GM19035 (cell line): ENCODE measurements around the gene ADAMTS6.
"Not testable (repeated sequence)": the region's sequence is repeated elsewhere in the genome, so short reads cannot be mapped to it uniquely, and the experiment has no call there.

Experiments used
- ATAC-seq: cut with Tn5 transposase; IDR thresholded peaks from one replicate; pipeline ENCODE4 v1.9.1; 2021; ENCODE audit not compliant: unreplicated experiment

The ADAMTS6 gene, protein sequence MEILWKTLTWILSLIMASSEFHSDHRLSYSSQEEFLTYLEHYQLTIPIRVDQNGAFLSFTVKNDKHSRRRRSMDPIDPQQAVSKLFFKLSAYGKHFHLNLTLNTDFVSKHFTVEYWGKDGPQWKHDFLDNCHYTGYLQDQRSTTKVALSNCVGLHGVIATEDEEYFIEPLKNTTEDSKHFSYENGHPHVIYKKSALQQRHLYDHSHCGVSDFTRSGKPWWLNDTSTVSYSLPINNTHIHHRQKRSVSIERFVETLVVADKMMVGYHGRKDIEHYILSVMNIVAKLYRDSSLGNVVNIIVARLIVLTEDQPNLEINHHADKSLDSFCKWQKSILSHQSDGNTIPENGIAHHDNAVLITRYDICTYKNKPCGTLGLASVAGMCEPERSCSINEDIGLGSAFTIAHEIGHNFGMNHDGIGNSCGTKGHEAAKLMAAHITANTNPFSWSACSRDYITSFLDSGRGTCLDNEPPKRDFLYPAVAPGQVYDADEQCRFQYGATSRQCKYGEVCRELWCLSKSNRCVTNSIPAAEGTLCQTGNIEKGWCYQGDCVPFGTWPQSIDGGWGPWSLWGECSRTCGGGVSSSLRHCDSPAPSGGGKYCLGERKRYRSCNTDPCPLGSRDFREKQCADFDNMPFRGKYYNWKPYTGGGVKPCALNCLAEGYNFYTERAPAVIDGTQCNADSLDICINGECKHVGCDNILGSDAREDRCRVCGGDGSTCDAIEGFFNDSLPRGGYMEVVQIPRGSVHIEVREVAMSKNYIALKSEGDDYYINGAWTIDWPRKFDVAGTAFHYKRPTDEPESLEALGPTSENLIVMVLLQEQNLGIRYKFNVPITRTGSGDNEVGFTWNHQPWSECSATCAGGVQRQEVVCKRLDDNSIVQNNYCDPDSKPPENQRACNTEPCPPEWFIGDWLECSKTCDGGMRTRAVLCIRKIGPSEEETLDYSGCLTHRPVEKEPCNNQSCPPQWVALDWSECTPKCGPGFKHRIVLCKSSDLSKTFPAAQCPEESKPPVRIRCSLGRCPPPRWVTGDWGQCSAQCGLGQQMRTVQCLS (N-terminal part only)

GRCh38 chr5:65481635-65482295 is at the start of gene ADAMTS6:
Gene ADAMTS6, minus strand, starts transcription at chr5:65481920. Its CDS starts 8,247 bp downstream, at chr5:65473673.
- peak; percentile 80 for ATAC-seq

GRCh38 chr5:65530904-65531303 is 49.2 kb upstream of the ADAMTS6 start:
- ATAC-seq, result no peak

DNA sequence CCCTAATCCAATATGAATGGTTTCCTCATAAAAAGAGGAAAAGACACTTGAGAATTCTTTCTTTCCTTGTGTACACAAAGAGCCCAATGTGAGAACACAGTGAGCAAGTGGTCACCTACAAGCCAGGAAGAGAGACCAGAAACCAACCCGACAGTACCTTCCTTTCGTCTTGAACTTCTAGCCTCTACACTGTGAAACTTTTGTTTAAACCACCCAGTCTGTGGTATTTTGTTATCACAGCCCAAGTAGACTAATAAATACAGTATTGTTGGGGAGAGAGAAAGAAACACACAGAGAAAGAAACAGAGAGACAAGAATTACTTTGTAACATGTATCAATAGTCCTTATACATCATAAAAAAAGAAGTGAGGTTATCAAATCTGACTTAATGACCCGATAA is 44.0 kb upstream of the ADAMTS6 start:
- ATAC-seq, result no peak

- ATAC-seq, result no peak
Measured at GRCh38 chr5:65512170-65512937, 30.6 kb upstream of the ADAMTS6 start.

GRCh38 chr5:65508978-65509377 is 27.3 kb upstream of the ADAMTS6 start:
- no peak for ATAC-seq

DNA sequence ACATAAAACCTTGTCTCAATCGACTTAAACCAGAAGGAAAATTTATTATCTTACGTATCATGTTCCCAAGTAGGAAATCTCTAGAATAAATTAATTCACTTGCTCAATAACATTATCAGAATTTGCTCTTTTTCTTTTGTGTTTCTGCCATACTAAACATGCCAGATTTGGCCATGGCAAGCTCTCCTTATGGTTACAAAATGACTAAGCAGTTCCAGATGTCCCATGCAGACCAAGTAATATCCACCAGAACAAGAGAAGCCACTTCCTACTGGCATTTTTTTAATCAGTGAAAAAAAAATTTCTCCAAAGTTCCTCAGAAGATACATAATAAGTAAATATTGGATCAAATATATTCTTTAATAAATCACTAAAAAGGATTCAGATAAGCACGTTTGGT is 25.2 kb upstream of the ADAMTS6 start:
- no peak for ATAC-seq

- ATAC-seq, result no peak
Measured at GRCh38 chr5:65489119-65489518, 7.4 kb upstream of the ADAMTS6 start.

DNA sequence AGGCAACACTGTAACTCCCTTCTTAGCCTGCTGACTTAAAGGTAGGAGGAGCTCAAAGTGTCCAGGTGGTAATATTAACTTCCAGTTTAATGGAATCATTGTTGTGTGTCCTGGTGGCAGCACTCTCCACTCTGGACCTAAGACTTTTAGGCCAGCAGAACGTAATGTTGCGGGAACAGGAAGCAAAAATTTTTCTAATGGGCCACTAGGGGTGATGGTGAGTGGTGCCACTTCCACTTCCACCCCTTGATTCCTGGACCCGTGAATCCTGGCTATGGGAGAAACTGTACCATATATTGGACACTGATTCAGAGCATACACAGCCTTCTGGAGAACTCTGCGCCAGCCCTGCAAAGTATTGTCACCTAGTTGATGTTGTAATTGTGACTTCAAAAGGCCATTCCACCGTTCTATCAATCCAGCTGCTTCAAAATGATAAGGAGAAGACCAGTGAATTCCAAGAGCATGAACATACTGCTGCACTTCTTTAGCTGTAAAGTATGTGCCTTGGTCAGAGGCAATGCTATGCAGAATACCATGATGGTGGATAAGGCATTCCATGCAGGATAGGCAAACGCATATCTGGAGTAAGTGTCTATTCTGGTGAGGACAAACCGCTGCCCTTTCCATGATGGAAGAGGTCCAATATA is 6.4 kb upstream of the ADAMTS6 start:
- ATAC-seq, result not testable (repeated sequence)

DNA sequence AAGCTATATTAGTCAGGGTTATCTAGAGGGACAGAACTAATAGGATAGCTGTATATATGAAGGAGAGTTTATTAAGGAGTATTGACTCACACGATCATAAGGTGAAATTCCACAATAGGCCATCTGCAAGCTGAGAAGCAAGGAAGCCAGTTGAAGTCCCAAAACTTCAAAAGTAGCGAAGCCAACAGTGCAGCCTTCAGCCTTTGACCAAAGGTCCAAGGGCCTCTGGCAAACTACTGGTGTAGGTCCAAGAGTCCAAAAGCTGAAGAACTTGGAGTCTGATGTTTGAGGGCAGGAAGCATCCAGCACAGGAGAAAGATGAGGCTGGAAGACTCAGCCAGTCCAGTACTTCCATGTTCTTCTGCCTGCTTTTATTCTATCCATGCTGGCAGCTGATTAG is 5.1 kb upstream of the ADAMTS6 start:
- ATAC-seq, result not testable (repeated sequence)

DNA sequence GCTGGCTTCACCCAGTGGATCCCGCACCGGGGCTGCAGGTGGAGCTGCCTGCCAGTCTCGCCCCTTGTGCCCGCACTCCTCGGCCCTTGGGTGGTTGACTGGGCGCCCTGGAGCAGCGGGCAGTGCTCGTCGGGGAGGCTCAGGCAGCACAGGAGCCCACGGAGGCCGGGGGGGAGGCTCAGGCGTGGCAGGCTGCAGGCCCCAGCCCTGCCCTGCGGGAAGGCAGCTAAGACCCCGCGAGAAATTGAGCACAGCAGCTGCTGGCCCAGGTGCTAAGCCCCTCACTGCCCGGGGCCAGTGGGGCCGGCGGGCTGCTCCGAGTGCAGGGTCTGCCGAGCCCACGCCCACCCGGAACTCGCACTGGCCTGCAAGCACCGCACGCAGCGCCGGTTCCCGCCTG is 3.7 kb upstream of the ADAMTS6 start:
- no peak for ATAC-seq

- peak; percentile 54 for ATAC-seq
Measured at GRCh38 chr5:65483546-65484346, 2.0 kb upstream of the ADAMTS6 start.

- ATAC-seq, result no peak
Measured at GRCh38 chr5:65482736-65483545, 1.2 kb upstream of the ADAMTS6 start.

DNA sequence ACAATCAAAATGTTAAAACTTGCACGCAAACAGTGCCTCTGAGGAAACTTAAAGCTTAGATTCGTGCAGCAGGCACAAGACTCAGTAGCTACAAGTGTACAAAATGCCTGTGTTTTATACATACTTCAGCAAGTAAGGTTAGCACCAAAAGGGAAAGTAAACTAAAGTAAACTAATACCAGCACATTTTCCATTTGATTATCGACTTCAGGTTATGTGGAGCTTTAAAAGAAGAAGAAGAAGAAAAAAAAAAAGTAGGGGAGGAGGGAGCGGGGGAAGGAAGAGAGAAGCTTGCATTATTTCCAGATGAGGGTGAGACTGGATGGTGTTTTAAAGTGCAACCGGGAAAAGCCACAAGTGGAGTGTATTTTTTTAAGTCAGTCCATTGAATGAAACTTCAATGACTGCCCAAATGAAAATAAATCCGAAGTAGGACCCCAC is 596 bp upstream of the ADAMTS6 start:
- no peak for ATAC-seq

DNA sequence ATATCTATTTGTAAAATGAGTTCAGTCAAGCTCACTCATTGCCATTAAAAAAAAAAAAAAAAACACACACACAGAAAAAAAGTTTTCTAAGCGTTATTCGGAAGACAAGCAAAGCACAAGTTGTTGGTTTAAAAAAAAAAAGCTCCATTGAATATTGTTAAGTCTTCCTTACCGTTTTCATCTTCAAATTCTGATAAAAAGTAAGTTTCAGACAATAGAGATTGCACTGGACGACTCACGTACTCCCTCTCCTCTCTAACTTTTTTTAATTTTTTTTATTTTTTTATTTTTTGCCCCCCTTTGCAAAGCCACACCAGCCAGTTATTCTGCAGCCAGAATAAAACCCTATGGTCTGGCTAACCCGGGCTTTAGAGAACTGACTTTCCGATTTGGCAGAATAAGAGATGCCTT is 544 bp downstream of the ADAMTS6 start:
- peak; percentile 26 for ATAC-seq

DNA sequence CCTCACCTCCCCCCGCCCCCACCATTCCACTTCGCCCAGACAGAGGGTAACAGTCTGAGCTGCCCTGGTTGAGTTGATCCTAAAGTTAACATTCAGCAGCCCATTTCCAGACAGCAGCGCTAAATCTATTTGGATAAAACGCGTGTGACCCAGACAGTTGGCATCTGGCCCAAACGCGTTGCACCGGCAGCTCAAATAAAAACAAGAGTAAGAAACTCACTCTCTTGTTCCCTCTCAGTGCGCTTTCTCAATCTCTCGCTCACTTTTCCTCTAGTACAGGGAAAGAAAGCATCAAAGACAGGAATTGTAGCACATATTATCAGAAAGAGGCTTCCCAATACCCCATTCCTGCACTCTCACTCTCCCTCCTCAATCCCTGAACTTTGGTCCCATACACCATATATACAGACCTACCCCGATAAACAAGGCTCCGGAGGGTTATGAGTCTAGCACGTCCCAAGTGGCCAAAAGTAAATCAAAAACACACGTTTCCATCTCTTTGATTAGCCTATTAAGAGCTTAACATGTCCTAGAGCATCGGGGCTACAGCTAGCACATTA is 1.3 kb downstream of the ADAMTS6 start:
- peak; percentile 29 for ATAC-seq

DNA sequence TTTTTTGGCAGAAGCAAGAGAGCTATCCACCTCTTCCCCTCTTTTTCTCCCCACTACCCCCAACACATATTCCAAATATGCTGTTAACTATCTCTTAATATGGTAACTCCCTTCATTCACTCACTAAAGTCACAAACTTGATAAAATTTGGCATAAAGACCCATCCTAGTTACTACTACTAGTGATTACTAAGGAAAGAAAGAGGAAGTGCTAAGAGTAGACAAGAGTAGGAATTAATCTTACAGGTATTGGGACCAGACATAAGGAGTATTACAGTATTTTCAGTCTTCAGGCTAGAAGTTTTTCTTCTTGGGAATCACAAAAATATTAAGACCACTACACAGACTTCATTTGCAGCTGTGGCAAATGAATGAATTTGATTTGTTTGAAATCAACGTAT is 2.2 kb downstream of the ADAMTS6 start:
- ATAC-seq, result no peak

GRCh38 chr5:65478336-65478735 is 3.4 kb downstream of the ADAMTS6 start:
- ATAC-seq, result no peak

DNA sequence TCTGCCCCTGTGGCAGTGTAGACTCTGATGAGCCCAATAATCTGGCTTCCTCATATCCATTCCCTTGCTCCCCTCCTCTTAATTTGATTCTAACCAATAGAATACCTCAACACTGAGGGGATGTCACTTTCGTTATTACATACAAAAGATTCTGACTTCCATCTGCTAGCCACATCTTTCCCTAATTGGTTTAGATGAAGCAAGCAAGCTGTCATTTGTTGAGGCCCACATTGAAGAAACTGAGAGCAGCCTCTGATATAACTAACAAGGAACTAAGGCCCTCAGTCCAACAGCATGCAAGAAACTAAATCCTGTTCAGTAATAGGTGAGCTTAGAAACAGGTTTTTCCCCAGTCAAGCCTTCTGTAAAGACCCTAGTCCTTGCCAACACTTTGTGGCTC is 5.8 kb downstream of the ADAMTS6 start:
- ATAC-seq, result no peak
